PC-9 (cell line): Measurements from ENCODE around the gene OR51F2.

Experiments used
- CTCF ChIP-seq: fragments of 200-600 bp; sonication (generic); conservative IDR thresholded peaks from 2 replicates; pipeline ENCODE4 v1.6.1; 2017; ENCODE audit warnings: mixed run types, antibody characterized with exemption, mild to moderate bottlenecking, moderate library complexity
- EZH2 ChIP-seq: fragments of 200-600 bp; sonication (generic); IDR thresholded peaks from 2 replicates; pipeline ENCODE4 v1.8.0; 2017; ENCODE audit warnings: antibody characterized with exemption, low read depth

- TF ChIP-seq CTCF (no peak), EZH2 (no peak)
Observed at GRCh38 chr11:4848908-4849532, 27.9 kb downstream of the OR51F2 start, which contains the start of gene OR51S1.
